MCF 10A (cell line): ENCODE data around the gene RGS11. TPM values are rescaled to one million over a fixed set of nuclear protein-coding genes. Genes with fewer than 3 reads are reported as not detected.
"Not testable (repeated sequence)": the region's sequence is repeated elsewhere in the genome, so short reads cannot be mapped to it uniquely, and the experiment has no call there.

Experiments
- BruUV-seq: library from RNA; stranded (reverse); fragments of 400-500 nt; replicated peaks from 2 replicates; lab custom pipeline; 2021; lab: Mats Ljungman, UMichigan
- CTCF ChIA-PET: fragments of 300-600 bp; sonication (Branson Sonifier 250); formaldehyde crosslinking; extraction: SDS; loops from one replicate; lab custom pipeline; 2021; ENCODE audit warnings: antibody characterized with exemption, inconsistent platforms; lab: Yijun Ruan, JAX
- POLR2A ChIA-PET: fragments of 300-600, 350-650 bp; sonication (Branson Sonifier 250); formaldehyde crosslinking; extraction: SDS; loops from one replicate; lab custom pipeline; 2020; ENCODE audit warnings: antibody characterized with exemption, inconsistent platforms; lab: Yijun Ruan, JAX
- DNase-seq: peaks from one replicate; pipeline ENCODE4 v3.0.0-alpha.2; 2018; ENCODE audit not compliant: unreplicated experiment
- H3K27ac Mint-ChIP-seq: one replicate; pipeline ENCODE4 v1.8.0; 2022; ENCODE audit warnings: mild to moderate bottlenecking, low read depth, mixed read lengths; ENCODE audit not compliant: unreplicated experiment
- H3K27me3 Mint-ChIP-seq: one replicate; pipeline ENCODE4 v1.8.0; 2022; ENCODE audit warnings: mixed read lengths; ENCODE audit not compliant: insufficient read depth, unreplicated experiment
- H3K36me3 Mint-ChIP-seq: one replicate; pipeline ENCODE4 v1.8.0; 2022; ENCODE audit warnings: mild to moderate bottlenecking, moderate library complexity, mixed read lengths; ENCODE audit not compliant: insufficient read depth, unreplicated experiment
- H3K4me1 Mint-ChIP-seq: one replicate; pipeline ENCODE4 v1.8.0; 2022; ENCODE audit warnings: mixed read lengths; ENCODE audit not compliant: insufficient read depth, unreplicated experiment
- H3K4me3 Mint-ChIP-seq: one replicate; pipeline ENCODE4 v1.8.0; 2022; ENCODE audit warnings: mild to moderate bottlenecking, moderate library complexity, mixed read lengths; ENCODE audit not compliant: unreplicated experiment
- H3K9me3 Mint-ChIP-seq: one replicate; pipeline ENCODE4 v1.8.0; 2022; ENCODE audit warnings: mixed read lengths; ENCODE audit not compliant: unreplicated experiment
- intact Hi-C: fragments of 100-400 bp; cut with micrococcal nuclease; formaldehyde crosslinking; loops from 2 replicates; pipeline ENCODE4 v1.14.1; 2022
- total RNA-seq: library from RNA; stranded (reverse); gene quantifications from 2 replicates; pipeline ENCODE4 v1.2.3, GENCODE V29; 2022
- TF ChIP-seq, protein P1 (sequence below): fragments of 200-600 bp; IDR thresholded peaks from one replicate; pipeline ENCODE4 v1.8.0; 2022; ENCODE audit warnings: antibody characterized with exemption, mild to moderate bottlenecking; ENCODE audit not compliant: unreplicated experiment

RGS11 gene
- total RNA-seq, 1 experiment from 2014 or later = 1.7 TPM

DNA sequence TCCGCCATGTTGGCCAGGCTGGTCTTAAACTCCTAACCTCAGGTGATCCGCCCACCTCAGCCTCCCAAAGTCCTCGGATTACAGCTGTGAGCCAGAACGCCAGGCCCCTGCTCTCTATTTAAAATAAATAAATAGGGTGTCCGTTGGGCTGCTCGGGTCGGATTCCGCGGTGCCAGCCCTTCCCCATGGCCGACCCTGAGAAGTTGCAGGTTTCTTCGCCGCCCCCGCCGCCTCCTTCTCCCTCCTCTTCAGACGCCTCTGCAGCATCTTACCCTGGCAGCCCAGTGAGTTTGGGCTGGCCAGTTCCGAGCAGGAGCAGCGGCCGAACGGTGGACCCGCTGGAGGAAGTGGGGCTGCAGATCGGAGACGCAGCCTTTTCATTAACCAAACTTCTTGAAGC lies 44.8 kb downstream of the RGS11 start:
- intact Hi-C loops = no loop called here
- TF ChIP-seq, protein P1, sequence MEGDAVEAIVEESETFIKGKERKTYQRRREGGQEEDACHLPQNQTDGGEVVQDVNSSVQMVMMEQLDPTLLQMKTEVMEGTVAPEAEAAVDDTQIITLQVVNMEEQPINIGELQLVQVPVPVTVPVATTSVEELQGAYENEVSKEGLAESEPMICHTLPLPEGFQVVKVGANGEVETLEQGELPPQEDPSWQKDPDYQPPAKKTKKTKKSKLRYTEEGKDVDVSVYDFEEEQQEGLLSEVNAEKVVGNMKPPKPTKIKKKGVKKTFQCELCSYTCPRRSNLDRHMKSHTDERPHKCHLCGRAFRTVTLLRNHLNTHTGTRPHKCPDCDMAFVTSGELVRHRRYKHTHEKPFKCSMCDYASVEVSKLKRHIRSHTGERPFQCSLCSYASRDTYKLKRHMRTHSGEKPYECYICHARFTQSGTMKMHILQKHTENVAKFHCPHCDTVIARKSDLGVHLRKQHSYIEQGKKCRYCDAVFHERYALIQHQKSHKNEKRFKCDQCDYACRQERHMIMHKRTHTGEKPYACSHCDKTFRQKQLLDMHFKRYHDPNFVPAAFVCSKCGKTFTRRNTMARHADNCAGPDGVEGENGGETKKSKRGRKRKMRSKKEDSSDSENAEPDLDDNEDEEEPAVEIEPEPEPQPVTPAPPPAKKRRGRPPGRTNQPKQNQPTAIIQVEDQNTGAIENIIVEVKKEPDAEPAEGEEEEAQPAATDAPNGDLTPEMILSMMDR = no peak
- no peak overlapping the region for H3K27ac Mint-ChIP-seq
- no peaks in the 10 kb centered on the region for H3K27me3 Mint-ChIP-seq
- H3K36me3 Mint-ChIP-seq = peaks cover 29% of the 10 kb centered on the region
- no peak for DNase-seq
- CTCF ChIA-PET = interaction anchor here (0.7 kb wide), 1 partner anchor 1456 kb away, joined by 3 read pairs; no protein-coding TSS in a partner anchor
- H3K4me1 Mint-ChIP-seq = peaks cover 5% of the 10 kb centered on the region
- POLR2A ChIA-PET = no interaction called here
- H3K9me3 Mint-ChIP-seq = no peaks in the 10 kb centered on the region
- no TSS peak for BruUV-seq
- no peak overlapping the region for H3K4me3 Mint-ChIP-seq

DNA sequence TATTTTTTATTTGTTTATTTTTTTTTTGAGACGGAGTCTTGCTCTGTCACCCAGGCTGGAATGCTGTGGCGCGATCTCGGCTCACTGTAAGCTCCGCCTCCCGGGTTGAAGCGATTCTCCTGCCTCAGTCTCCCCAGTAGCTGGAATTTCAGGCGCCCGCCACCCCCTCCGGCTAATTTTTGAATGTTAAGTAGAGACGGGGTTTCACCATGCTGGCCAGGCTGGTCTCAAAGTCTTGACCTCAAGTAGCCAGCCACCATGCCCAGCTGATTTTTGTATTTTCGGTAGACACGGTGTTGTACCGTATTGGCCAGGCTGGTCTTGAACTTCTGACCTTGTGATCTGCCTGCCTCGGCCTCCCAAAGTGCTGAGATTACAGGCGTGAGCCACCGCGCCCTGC lies 45.4 kb downstream of the RGS11 start:
- POLR2A ChIA-PET, BruUV-seq, CTCF ChIA-PET: not testable (repeated sequence)

DNA sequence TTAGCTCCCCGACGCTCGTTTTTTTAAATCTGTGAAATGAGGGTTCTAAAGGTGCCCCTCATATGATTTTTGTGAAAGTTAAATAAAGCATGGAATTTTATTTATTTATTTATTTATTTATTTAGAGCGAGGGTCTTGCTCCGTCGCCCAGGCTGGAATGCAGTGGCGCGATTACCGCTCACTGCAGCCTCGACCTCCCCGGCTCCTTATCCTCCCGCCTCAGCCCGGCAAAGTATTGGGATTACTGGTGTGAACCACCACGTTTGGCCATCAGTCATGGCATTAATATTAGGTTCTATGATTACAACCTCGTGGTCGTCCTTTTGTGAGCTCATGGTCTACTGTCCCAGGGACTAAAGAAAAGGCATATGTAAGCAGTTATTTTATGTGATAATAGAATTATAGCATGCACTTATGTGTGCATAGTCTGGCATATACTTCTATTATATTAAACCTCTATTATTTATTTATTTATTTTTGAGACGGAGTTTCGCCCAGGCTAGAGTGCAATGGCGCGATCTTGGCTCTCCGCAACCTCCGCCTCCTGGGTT lies 45.9 kb downstream of the RGS11 start:
- no TSS peak for BruUV-seq
- H3K4me1 Mint-ChIP-seq = peaks cover 5% of the 10 kb centered on the region
- TF ChIP-seq, protein P1 = no peak
- ChIA-PET POLR2A (interaction anchor here (0.7 to 3.0 kb wide), 7 partner anchors 11 to 154 kb away, joined by 3 to 16 read pairs (median 5); partner anchors contain the start of gene AXIN1), CTCF (interaction anchor here (0.8 kb wide), 1 partner anchor 14 kb away, joined by 4 read pairs; no protein-coding TSS in a partner anchor)
- DNase-seq = no peak
- H3K36me3 Mint-ChIP-seq = peaks cover 41% of the 10 kb centered on the region
- intact Hi-C loops = loop anchor here (2.0 kb wide), 1 partner anchor 133 kb away; no protein-coding TSS in a partner anchor
- no peaks in the 10 kb centered on the region for H3K9me3 Mint-ChIP-seq
- H3K27me3 Mint-ChIP-seq = no peaks in the 10 kb centered on the region
- peak overlapping the region; percentile 87 for H3K4me3 Mint-ChIP-seq
- H3K27ac Mint-ChIP-seq = peak overlapping the region; percentile 84

More for the DNA sequence above, 45.4 kb downstream of the RGS11 start:
- H3K27ac Mint-ChIP-seq, H3K9me3 Mint-ChIP-seq, intact Hi-C loops, H3K4me3 Mint-ChIP-seq, H3K4me1 Mint-ChIP-seq, DNase-seq, H3K27me3 Mint-ChIP-seq: not testable (repeated sequence)
- H3K36me3 Mint-ChIP-seq = peaks cover 35% of the 10 kb centered on the region

DNA sequence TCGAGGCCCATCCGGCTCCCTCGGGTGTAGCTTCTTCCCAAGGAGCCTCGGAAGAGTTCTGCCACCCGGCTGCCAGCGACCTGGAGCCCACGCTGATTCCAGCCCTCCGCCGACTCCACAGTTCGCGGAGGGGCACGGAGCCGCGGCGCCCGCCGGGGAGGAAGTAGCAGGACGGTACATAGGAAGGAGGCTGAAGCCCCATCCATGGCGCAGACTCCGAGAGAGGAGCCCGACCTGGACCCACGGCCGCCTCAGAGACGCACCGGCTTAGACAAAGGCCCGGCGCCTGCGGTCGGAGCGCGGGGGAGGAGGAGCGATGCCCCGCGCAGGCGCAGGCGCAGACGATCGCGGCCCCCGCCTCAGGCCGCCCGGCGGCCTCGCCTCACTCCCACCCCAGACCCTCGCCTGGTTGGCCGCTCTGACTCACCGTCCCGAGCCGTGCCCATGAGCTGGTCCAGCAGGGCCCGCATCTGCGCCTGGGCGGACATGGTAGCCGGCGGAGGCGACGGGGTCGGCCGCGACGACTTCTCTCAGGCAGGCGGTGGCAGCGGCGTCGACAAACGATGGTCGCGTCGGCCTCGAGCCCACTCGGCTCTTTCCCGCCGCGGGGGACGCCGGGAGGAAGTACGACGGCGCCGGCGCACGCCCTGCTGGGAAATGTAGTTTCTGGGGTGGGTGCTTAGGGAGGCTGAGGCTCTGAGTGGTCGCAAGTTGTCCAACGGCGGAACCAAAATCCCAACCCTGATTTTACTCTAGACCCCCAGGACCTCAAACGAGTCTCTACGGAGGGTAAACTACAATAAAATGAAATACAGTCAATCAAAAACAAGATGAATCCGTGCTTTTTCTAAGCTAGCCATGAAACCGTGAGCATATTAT lies 46.7 kb downstream of the RGS11 start, which contains the start of gene LUC7L:
TSS of gene LUC7L (minus strand) at position 598 of the 879 bp plus-strand sequence. CDS start at position 488, 110 bp downstream.
- H3K4me3 Mint-ChIP-seq = peak within 1 kb of the TSS; percentile 87
- H3K27ac Mint-ChIP-seq = peak within 1 kb of the TSS; percentile 84
- H3K4me1 Mint-ChIP-seq = peaks cover 5% of the 10 kb centered on the region
- ChIA-PET CTCF (interaction anchor here (0.6 to 1.8 kb wide), 7 partner anchors 13 to 134 kb away, joined by 3 to 8 read pairs (median 4); no protein-coding TSS in a partner anchor), POLR2A (interaction anchor here (0.6 to 3.0 kb wide), 14 partner anchors 9 to 415 kb away, joined by 3 to 16 read pairs (median 4); partner anchors contain the start of gene AXIN1)
- no peaks in the 10 kb centered on the region for H3K27me3 Mint-ChIP-seq
- peak; percentile 85 for DNase-seq
- H3K9me3 Mint-ChIP-seq = no peaks in the 10 kb centered on the region
- intact Hi-C loops = loop anchor here (2.0 kb wide), 1 partner anchor 134 kb away; no protein-coding TSS in a partner anchor
- BruUV-seq = TSS peak; percentile 90
- TF ChIP-seq, protein P1 = no peak
- H3K36me3 Mint-ChIP-seq = peaks cover 48% of the 10 kb centered on the region
